Keratinocyte (primary cell): ENCODE data around the gene SLC43A3. TPM values are rescaled to one million over a fixed set of nuclear protein-coding genes. Genes with fewer than 3 reads are reported as not detected.

Experiments used
- DNase-seq: peaks from one replicate; pipeline ENCODE4 v3.0.0-alpha.2; 2011; ENCODE audit warnings: low read depth, missing footprints, low spot score
- FAIRE-seq: peaks from 2 replicates; lab custom pipeline; 2011; peaks lifted over from hg19 to GRCh38; lab: Jason Lieb, UNC
- H2AFZ ChIP-seq: 2 replicates; pipeline ENCODE4 v1.6.0; 2012; ENCODE audit warnings: low read length, control low read depth, inconsistent platforms; ENCODE audit not compliant: control insufficient read depth
- H3K27ac ChIP-seq: 2 replicates; pipeline ENCODE4 v1.5.1; 2011; ENCODE audit warnings: low read length; ENCODE audit not compliant: control insufficient read depth, insufficient read depth
- H3K27me3 ChIP-seq: 3 replicates; pipeline ENCODE4 v1.6.0; 2011; ENCODE audit warnings: low read length; ENCODE audit not compliant: control insufficient read depth, insufficient read depth; ENCODE audit errors: extremely low read depth
- H3K36me3 ChIP-seq, 2 experiments: 2 replicates in 1 of 2; 3 replicates in 1 of 2; pipeline ENCODE4 v1.5.1; 2011; ENCODE audit warnings: low read length in 2 of 2, mild to moderate bottlenecking in 1 of 2; ENCODE audit not compliant: control insufficient read depth in 2 of 2, insufficient read depth in 2 of 2; ENCODE audit errors: extremely low read depth in 1 of 2
- H3K4me1 ChIP-seq: 3 replicates; pipeline ENCODE4 v1.5.1; 2011; ENCODE audit warnings: low read length; ENCODE audit not compliant: control insufficient read depth, insufficient read depth; ENCODE audit errors: extremely low read depth
- H3K4me2 ChIP-seq: 3 replicates; pipeline ENCODE4 v1.6.0; 2011; ENCODE audit warnings: low read depth, low read length; ENCODE audit not compliant: control insufficient read depth, insufficient read depth; ENCODE audit errors: extremely low read depth
- H3K4me3 ChIP-seq, 3 experiments: fragments of 200-600 bp in 1 of 3; sonication (generic) in 1 of 3; 2 replicates in 2 of 3; 3 replicates in 1 of 3; pipeline ENCODE4 v1.5.1; 2011 to 2016; ENCODE audit warnings: low read length in 3 of 3, mild to moderate bottlenecking in 3 of 3, control low read depth in 2 of 3, inconsistent platforms in 1 of 3, low read depth in 1 of 3, mixed read lengths in 1 of 3, mixed run types in 1 of 3, moderate library complexity in 1 of 3; ENCODE audit not compliant: control insufficient read depth in 2 of 3, insufficient read depth in 2 of 3; ENCODE audit errors: extremely low read depth in 1 of 3
- H3K79me2 ChIP-seq: 2 replicates; pipeline ENCODE4 v1.6.0; 2012; ENCODE audit warnings: low read length; ENCODE audit not compliant: control insufficient read depth, insufficient read depth
- H3K9ac ChIP-seq: 3 replicates; pipeline ENCODE4 v1.6.0; 2011; ENCODE audit warnings: low read length; ENCODE audit not compliant: control insufficient read depth, insufficient read depth; ENCODE audit errors: extremely low read depth
- H3K9me1 ChIP-seq: 3 replicates; pipeline ENCODE4 v1.6.0; 2011; ENCODE audit warnings: low read length; ENCODE audit not compliant: control insufficient read depth, insufficient read depth; ENCODE audit errors: extremely low read depth
- H3K9me3 ChIP-seq: 2 replicates; pipeline ENCODE4 v1.5.1; 2012; ENCODE audit warnings: low read depth, low read length; ENCODE audit not compliant: control insufficient read depth
- H4K20me1 ChIP-seq: 3 replicates; pipeline ENCODE4 v1.6.0; 2011; ENCODE audit warnings: low read length; ENCODE audit not compliant: control insufficient read depth, insufficient read depth; ENCODE audit errors: extremely low read depth
- CTCF ChIP-seq, 3 experiments: IDR thresholded peaks in 1 of 3; conservative IDR thresholded peaks in 1 of 3; optimal IDR thresholded peaks in 1 of 3; 2 replicates in 2 of 3; 3 replicates in 1 of 3; pipeline versions ENCODE3 to v1.5.1; 2011; ENCODE audit warnings: low read length in 3 of 3, mild to moderate bottlenecking in 3 of 3, moderate library complexity in 2 of 3, control low read depth in 1 of 3, inconsistent platforms in 1 of 3; ENCODE audit not compliant: insufficient read depth in 2 of 3; ENCODE audit errors: extremely low read depth in 1 of 3
- EZH2 ChIP-seq: IDR thresholded peaks from one replicate; pipeline ENCODE4 v1.6.1; 2012; ENCODE audit warnings: inconsistent platforms, mild to moderate bottlenecking, low read length, moderate library complexity
- dilution Hi-C: fragments of 300-500 bp; cut with MboI; formaldehyde crosslinking; loops from one replicate; pipeline ENCODE4 v1.7.0; 2020; ENCODE audit warnings: low sequenced_read_pairs; ENCODE audit not compliant: extremely low pct_ligation_motif_present
- polyA plus RNA-seq, 5 experiments: library from polyadenylated mRNA; depleted of rRNA in 3 of 5; stranded (reverse) in 3 of 5; stranded (forward) in 1 of 5; unstranded in 1 of 5; fragments of >200 nt; gene quantifications; 1 replicate in 1 of 5; 2 replicates in 3 of 5; 3 replicates in 1 of 5; pipeline versions ENCODE4 v1.2.1 to v1.2.3, GENCODE V29; 2011 to 2012; ENCODE audit warnings: missing spikeins in 2 of 5, low read depth in 1 of 5, low replicate concordance in 1 of 5

SLC43A3 gene
- polyA plus RNA-seq, 1 donor (not counting 4 experiments of a cell fraction or from before 2014, with no cell fraction given): 48.1 TPM

- Histone ChIP-seq H3K9me1 (no peaks in the 10 kb centered on the region), H3K4me3 (no peak overlapping the region), H3K27me3 (no peaks in the 10 kb centered on the region), H3K36me3 (no peaks in the 10 kb centered on the region), H3K9me3 (no peaks in the 10 kb centered on the region), H2AFZ (no peak overlapping the region), H3K27ac (no peak overlapping the region), H3K79me2 (no peaks in the 10 kb centered on the region), H3K4me2 (no peak overlapping the region), H3K4me1 (peaks cover 10% of the 10 kb centered on the region), H3K9ac (no peak overlapping the region), H4K20me1 (no peaks in the 10 kb centered on the region)
- TF ChIP-seq CTCF (optimal IDR thresholded peaks at IDR 0.05 in 1 of 3, IDR thresholded peaks at IDR 0.05 in 1 of 3, conservative IDR thresholded peaks at IDR 0.05 in 1 of 3; ENCODE audit: extremely low read depth in 1 of 3, insufficient read depth in 2 of 3, low read length in 3 of 3) (no peak), EZH2 (no peak)
- DNase-seq (no peak), FAIRE-seq (no peak)
- dilution Hi-C loops: no loop called here
Measured at GRCh38 chr11:57374966-57375365, 52.0 kb downstream of the SLC43A3 start.

GRCh38 chr11:57373146-57373545 lies 53.8 kb downstream of the SLC43A3 start:
- Histone ChIP-seq H3K4me2 (no peak overlapping the region), H3K27me3 (no peaks in the 10 kb centered on the region), H3K4me1 (peaks cover 29% of the 10 kb centered on the region), H3K9me3 (no peaks in the 10 kb centered on the region), H3K9ac (no peak overlapping the region), H3K27ac (no peak overlapping the region), H3K36me3 (no peaks in the 10 kb centered on the region), H3K9me1 (no peaks in the 10 kb centered on the region), H3K79me2 (no peaks in the 10 kb centered on the region), H4K20me1 (no peaks in the 10 kb centered on the region), H3K4me3 (no peak overlapping the region), H2AFZ (no peak overlapping the region)
- dilution Hi-C loops: no loop called here
- FAIRE-seq (no peak), DNase-seq (no peak)
- no peak for TF ChIP-seq EZH2
- no peak for TF ChIP-seq CTCF (optimal IDR thresholded peaks at IDR 0.05 in 1 of 3, IDR thresholded peaks at IDR 0.05 in 1 of 3, conservative IDR thresholded peaks at IDR 0.05 in 1 of 3; ENCODE audit: extremely low read depth in 1 of 3, insufficient read depth in 2 of 3, low read length in 3 of 3)
